ENCODE results near the gene EXOC2. TPM values are rescaled to one million over a fixed set of nuclear protein-coding genes. Genes with fewer than 3 reads are reported as not detected.
A peak's percentile ranks its signal among the peaks of the same experiment; 100 is the strongest.

Gene EXOC2
- total RNA-seq, 1 experiment from 2014 or later: 41.4 TPM

DNA sequence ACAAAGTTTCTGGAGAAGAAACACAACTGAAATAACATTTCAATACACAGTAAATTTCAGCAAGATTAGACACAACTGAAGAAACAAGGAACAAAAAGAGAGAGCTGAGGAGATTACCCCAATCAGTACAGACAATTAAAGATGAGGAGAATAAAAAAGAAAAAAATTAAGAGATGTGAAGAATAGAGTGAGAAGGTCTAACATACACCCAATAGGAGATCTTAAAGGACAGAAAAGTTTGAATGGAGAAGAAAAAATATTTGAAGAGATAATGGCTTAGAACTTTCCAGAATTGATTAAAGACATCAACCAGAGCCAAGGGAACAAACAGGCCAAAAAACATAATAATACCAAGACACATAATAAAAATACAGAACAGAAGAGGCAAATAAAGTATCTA lies 152.4 kb downstream of the EXOC2 start:
- Histone ChIP-seq H3K4me3 (ENCODE audit: insufficient read depth, low read depth, low read length) (no peak overlapping the region), H3K27me3 (ENCODE audit: control insufficient read depth, insufficient read depth, low read length) (no peaks in the 10 kb centered on the region), H3K36me3 (replicated peaks; ENCODE audit: control insufficient read depth, insufficient read depth, low read length) (peaks cover 8% of the 10 kb centered on the region)
- DNase-seq: no peak

DNA sequence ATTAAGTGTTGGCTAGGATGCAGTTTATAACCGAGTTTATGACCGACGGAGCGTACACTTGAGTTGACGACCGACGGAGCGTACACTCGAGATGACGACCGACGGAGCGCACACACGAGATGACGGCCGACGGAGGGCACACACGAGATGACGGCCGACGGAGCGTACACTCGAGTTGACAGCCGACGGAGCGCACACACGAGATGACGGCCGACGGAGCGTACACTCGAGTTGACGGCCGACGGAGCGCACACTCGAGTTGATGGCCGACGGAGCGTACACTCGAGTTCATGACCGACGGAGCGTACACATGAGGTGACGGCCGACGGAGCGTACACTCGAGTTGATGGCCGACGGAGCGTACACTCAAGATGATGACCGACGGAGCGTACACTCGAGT lies 155.8 kb downstream of the EXOC2 start:
- H3K27me3 ChIP-seq (ENCODE audit: control insufficient read depth, insufficient read depth, low read length): no peaks in the 10 kb centered on the region

DNA sequence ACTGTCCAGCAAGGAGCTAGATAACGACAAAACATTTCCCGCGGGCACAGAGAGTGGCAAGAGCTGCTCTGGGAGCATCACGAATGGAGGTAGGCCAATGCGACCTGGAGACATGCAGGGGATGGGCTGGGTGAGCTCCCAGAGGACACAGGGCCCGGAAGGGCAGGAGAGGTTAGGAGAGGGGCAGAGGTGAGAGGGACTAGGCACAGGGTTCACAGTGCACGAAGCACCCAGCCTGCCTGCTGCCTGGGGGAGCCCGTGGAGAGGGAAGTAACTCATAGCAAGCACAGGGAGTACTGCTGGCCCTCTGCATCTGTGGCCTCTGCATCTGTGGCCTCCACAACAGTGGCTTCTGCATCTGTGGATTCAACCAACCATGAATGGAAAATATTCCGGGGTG lies 162.5 kb downstream of the EXOC2 start:
- Histone ChIP-seq H3K27me3 (ENCODE audit: control insufficient read depth, insufficient read depth, low read length) (no peaks in the 10 kb centered on the region), H3K36me3 (replicated peaks; ENCODE audit: control insufficient read depth, insufficient read depth, low read length) (no peaks in the 10 kb centered on the region), H3K4me3 (ENCODE audit: insufficient read depth, low read depth, low read length) (no peak overlapping the region)
- no peak for DNase-seq

More for the DNA sequence above, 155.8 kb downstream of the EXOC2 start:
- Histone ChIP-seq H3K36me3 (replicated peaks; ENCODE audit: control insufficient read depth, insufficient read depth, low read length) (no peaks in the 10 kb centered on the region; the same call in 1 of the 2 replicates), H3K4me3 (ENCODE audit: insufficient read depth, low read depth, low read length) (no peak overlapping the region)
- no peak for DNase-seq

DNA sequence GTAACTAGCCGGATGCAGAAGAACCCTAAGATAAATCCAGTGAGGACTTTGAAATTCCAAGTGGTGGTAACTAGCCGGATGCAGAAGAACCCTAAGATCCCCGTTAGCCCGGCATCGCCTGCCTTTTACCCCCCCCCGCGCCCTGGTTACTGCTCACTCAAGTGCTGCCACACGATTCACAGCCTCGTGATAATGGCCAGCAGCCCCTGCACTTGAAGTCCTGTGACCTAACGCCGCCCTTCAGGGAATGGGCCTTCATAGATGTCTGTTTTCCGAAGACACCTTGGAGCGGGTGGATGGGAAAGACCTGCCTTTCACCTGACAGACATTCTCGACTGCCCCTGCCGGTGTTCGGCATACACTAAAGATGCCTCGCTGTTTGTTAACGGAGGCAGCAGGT lies 163.9 kb downstream of the EXOC2 start:
- H3K36me3 ChIP-seq (replicated peaks; ENCODE audit: control insufficient read depth, insufficient read depth, low read length): no peaks in the 10 kb centered on the region
- DNase-seq: no peak
- H3K27me3 ChIP-seq (ENCODE audit: control insufficient read depth, insufficient read depth, low read length): no peaks in the 10 kb centered on the region
- no peak overlapping the region for H3K4me3 ChIP-seq (ENCODE audit: insufficient read depth, low read depth, low read length)

DNA sequence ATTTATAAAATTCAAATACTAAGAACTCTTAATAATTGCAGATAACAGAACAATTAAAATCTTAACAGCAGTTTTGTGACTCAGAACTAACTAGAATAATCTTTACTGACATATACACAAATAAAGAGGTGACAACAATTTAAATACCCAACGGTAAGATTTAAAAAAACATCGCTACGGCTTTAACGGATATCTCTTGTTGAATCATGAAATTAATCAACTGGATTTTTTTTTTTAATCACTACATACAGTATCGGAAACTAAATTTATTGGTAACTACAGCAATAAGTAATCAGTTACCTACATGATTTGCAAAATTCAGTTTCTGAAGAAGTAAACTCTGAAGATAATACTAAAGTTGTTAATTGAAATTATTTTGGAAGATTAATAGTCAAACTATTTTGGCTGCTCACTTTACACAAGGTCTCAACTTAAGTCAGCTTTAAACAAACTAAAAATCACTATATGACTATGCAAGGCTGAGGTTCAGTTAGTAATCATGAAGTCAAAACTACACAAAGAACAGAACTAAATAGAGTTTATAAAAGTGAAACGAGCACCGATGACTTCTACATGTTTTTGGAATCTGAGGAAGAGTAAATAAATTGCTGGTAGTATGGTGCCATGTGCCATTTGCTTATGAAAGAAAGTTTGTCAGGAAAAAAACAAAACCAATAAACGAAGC lies 164.8 kb downstream of the EXOC2 start:
- no peaks in the 10 kb centered on the region for H3K36me3 ChIP-seq (replicated peaks; ENCODE audit: control insufficient read depth, insufficient read depth, low read length)
- H3K4me3 ChIP-seq (ENCODE audit: insufficient read depth, low read depth, low read length): no peak overlapping the region
- no peak for DNase-seq
- no peaks in the 10 kb centered on the region for H3K27me3 ChIP-seq (ENCODE audit: control insufficient read depth, insufficient read depth, low read length)

DNA sequence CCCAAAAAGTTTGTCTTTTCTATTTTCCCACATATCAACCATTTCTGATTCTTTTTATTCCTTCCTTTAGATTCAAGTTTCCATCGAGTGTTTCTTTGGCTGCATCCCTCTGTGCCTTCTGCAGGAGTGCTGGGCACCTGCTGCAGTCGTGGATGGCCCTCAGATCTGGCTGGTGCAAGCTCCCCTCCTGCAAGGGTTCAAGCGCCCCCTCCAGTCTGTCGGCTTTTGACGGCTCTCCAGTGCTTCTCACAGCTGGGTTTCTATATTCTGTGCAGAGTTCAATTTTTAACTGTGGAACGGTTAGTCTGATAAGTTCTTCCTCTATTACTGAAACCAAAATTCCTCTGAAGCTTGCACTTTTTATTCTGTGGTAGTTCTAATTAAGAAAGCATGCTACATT lies 168.1 kb downstream of the EXOC2 start:
- peak; percentile 34 for DNase-seq
- Histone ChIP-seq H3K36me3 (replicated peaks; ENCODE audit: control insufficient read depth, insufficient read depth, low read length) (peaks cover 1% of the 10 kb centered on the region; the same call in 1 of the 2 replicates), H3K4me3 (ENCODE audit: insufficient read depth, low read depth, low read length) (no peak overlapping the region), H3K27me3 (ENCODE audit: control insufficient read depth, insufficient read depth, low read length) (no peaks in the 10 kb centered on the region)

DNA sequence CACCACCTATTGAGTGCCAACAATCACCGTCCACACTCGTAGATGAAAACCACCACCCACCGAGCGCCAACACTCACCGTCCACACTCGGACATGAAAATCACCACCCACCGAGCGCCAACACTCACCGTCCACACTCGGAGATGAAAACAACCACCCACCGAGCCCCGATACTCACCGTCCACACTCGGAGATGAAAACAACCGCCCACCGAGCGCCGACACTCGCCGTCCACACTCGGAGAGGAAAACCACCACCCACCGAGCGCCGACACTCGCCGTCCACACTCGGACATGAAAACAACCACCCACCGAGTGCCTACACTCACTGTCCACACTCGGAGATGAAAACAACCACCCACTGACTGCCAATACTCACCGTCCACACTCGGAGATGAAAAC lies 172.1 kb downstream of the EXOC2 start:
- H3K36me3 ChIP-seq (replicated peaks; ENCODE audit: control insufficient read depth, insufficient read depth, low read length): peaks cover 1% of the 10 kb centered on the region; the same call in 1 of the 2 replicates
- DNase-seq: no peak
- no peaks in the 10 kb centered on the region for H3K27me3 ChIP-seq (ENCODE audit: control insufficient read depth, insufficient read depth, low read length)
- no peak overlapping the region for H3K4me3 ChIP-seq (ENCODE audit: insufficient read depth, low read depth, low read length)

DNA sequence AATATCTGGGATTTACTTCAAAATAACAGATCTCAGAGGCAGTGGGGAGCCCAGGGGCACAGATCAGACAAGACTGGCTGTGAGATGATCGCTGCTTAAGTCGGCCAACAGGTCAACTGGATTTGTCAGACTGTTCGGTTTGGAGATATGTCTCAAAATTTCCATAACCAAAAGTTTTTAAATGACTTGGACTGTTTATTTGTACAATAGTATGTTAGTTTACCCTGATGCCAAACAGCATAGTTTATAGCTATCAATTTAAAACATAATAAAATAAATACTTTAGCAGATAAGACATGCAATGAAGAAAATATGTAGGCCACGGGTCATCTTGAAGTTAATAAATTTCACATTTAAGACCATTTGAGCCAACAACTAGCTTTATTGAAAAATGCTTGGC lies 174.7 kb downstream of the EXOC2 start:
- DNase-seq: no peak

DNA sequence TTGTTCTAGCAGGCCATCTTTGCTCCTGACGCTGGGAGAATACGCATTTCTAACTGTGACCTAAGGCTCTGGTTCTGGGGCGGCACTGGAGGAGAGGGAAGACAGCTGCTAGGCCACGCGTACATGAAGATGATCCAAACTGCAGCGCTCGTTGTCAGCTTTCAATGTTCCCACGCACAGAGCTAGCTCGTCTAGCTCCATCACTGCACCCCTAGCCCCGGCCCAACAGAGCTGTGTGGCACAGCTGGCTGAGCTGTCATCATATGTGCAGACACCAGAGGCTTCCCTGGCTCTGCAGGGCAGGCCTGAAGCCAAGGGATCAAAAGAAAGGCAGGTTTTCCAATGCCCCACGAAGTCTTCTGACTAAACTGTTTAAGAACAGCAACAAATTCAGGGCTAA lies 176.7 kb downstream of the EXOC2 start:
- no peak for DNase-seq
- Histone ChIP-seq H3K27me3 (ENCODE audit: control insufficient read depth, insufficient read depth, low read length) (no peaks in the 10 kb centered on the region), H3K4me3 (ENCODE audit: insufficient read depth, low read depth, low read length) (no peak overlapping the region), H3K36me3 (replicated peaks; ENCODE audit: control insufficient read depth, insufficient read depth, low read length) (no peaks in the 10 kb centered on the region; the same call in none of the 2 replicates)

More for the DNA sequence above, 174.7 kb downstream of the EXOC2 start:
- Histone ChIP-seq H3K36me3 (replicated peaks; ENCODE audit: control insufficient read depth, insufficient read depth, low read length) (peaks cover 1% of the 10 kb centered on the region; the same call in 1 of the 2 replicates), H3K4me3 (ENCODE audit: insufficient read depth, low read depth, low read length) (no peak overlapping the region), H3K27me3 (ENCODE audit: control insufficient read depth, insufficient read depth, low read length) (no peaks in the 10 kb centered on the region)

DNA sequence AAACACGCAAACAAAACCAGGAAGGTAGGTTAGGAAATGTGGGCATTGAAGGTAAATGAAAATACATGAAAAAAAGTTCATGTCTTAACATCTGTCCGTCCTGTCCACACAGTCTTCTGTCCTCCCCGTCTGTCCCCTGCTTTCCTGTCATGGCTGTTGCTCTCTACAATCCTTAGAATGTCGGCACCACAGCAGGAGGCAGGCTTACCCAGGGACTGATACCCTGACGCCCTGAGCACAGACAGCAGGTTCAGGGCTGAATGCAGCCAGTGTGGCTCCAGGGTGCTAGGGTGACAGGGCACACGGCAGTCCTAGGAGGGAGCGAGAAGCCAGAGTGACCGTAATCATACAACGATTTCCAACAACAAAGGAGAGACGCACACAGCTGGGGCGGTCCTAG lies 177.7 kb downstream of the EXOC2 start:
- DNase-seq: peak; percentile 41
- no peak overlapping the region for H3K4me3 ChIP-seq (ENCODE audit: insufficient read depth, low read depth, low read length)
- no peaks in the 10 kb centered on the region; the same call in none of the 2 replicates for H3K36me3 ChIP-seq (replicated peaks; ENCODE audit: control insufficient read depth, insufficient read depth, low read length)
- H3K27me3 ChIP-seq (ENCODE audit: control insufficient read depth, insufficient read depth, low read length): no peaks in the 10 kb centered on the region

DNA sequence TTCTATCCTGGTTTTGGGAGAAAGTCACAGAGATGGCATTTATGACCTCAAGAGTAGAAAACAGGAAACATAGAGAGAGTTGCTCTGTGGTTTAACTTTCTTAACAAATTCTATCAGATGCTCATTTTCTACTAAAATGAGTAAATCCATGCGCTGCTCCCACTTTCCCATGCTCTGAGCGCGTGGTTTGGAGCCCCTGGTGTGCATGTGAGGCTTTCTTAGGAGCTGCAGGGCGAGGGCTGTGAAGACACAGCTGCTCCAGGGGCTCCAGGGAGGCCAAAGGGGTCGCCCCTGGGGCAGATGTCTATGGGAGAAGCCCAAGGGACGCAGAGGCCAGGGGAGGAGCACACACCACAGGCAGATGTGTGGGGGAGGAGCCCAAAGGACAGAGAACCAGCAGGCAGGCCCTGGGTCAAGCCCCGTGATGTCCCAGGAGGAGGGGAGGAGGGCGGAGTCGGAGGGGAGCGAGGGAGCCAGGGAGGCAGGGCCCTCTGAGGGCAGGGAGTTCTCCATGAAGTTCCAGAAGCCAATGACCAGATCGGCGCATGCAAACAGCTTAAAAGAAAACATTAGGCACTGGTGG lies 178.5 kb downstream of the EXOC2 start:
- Histone ChIP-seq H3K27me3 (ENCODE audit: control insufficient read depth, insufficient read depth, low read length) (no peaks in the 10 kb centered on the region), H3K4me3 (ENCODE audit: insufficient read depth, low read depth, low read length) (no peak overlapping the region), H3K36me3 (replicated peaks; ENCODE audit: control insufficient read depth, insufficient read depth, low read length) (no peaks in the 10 kb centered on the region; the same call in none of the 2 replicates)
- peak; percentile 66 for DNase-seq

DNA sequence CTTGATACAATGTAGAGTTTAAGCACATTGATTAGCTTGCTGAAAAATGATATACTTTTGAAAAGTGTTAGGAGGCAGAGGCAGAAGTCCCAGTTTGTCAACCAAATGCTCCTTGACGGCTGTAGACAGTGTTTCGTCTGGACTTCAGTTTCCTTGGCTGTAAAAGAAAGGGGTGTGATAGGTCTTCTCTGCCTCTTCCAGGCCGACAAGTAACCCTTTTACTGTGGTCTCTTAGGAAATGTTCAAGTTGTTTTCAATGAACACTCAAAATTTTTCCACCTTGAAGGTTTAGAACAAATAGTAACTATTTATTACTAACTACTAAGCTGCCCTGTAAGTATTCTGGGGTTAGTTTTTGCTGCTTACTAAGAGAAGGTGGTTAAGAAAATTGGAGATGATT lies 179.0 kb downstream of the EXOC2 start:
- H3K4me3 ChIP-seq (ENCODE audit: insufficient read depth, low read depth, low read length): no peak overlapping the region
- no peaks in the 10 kb centered on the region for H3K27me3 ChIP-seq (ENCODE audit: control insufficient read depth, insufficient read depth, low read length)
- no peak for DNase-seq
- H3K36me3 ChIP-seq (replicated peaks; ENCODE audit: control insufficient read depth, insufficient read depth, low read length): no peaks in the 10 kb centered on the region; the same call in none of the 2 replicates

DNA sequence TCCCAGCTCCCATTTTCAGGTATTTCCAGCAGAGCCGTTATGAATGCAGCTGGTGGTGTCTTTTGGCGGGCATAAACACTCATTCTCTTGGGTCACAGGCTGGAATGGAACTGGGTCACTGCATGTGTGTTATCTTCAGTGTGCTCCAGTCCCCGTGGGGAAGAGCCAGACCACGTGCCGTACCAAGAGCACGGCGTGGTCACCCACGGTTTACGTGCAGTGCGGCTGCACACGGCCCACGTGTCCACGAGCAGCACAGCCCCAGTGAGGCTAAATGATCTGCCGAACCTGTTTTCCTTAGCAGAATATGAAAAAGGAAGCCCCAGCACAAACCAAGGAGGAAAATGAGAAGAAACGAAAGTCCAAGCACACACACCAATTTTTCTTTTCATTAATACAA lies 179.9 kb downstream of the EXOC2 start:
- Histone ChIP-seq H3K36me3 (replicated peaks; ENCODE audit: control insufficient read depth, insufficient read depth, low read length) (no peaks in the 10 kb centered on the region; the same call in none of the 2 replicates), H3K27me3 (ENCODE audit: control insufficient read depth, insufficient read depth, low read length) (no peaks in the 10 kb centered on the region), H3K4me3 (ENCODE audit: insufficient read depth, low read depth, low read length) (no peak overlapping the region)
- no peak for DNase-seq

DNA sequence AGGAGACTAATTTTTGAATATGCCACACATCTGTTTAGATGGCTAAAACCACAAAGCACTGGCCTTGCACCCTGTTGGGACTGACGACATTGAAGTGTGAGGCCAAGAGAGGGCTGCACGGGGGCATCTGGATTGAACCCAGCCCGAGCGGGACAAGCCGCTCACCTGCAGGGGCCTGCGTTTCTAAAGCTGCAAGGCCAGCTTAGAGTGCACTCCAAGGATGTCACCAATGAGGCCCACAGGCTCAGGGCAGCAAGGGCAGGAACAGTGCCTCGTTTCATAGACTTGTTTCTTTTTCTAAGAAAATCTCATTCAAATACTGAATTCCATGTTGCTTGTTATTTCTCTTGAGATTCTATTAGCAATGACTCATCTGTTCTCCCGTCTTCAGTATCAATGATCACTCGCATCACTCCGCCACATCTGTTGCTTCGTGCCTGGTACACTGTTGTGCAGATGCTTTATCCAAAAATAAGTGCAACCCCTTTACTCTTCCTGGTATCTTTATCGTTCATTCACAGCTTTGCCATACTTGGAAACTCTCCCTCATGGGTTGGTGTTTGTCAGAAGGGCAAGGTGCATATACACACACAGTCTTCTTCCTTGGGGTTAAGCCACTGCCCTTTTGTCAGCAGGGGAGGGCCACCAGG lies 181.3 kb downstream of the EXOC2 start:
- Histone ChIP-seq H3K4me3 (ENCODE audit: insufficient read depth, low read depth, low read length) (no peak overlapping the region), H3K36me3 (replicated peaks; ENCODE audit: control insufficient read depth, insufficient read depth, low read length) (no peaks in the 10 kb centered on the region; the same call in none of the 2 replicates), H3K27me3 (ENCODE audit: control insufficient read depth, insufficient read depth, low read length) (no peaks in the 10 kb centered on the region)
- no peak for DNase-seq

DNA sequence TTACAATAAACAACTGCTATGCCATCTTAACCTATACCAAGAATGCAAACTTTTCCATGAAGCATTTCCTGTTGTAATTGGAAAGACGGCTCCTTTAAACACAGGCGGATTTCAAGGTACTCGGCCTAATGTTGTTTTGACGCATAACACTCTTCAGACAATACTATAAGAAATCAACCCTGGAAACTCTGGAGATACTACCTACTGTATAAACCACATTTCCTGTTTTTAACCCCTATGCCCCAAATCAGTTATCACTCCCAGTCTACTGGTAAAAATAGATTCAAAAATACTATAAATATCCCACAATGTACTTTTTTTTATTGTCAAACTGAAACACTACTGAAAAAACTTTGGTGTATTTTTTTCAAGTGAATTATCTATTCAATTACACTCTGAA lies 183.3 kb downstream of the EXOC2 start:
- Histone ChIP-seq H3K27me3 (ENCODE audit: control insufficient read depth, insufficient read depth, low read length) (no peaks in the 10 kb centered on the region), H3K36me3 (replicated peaks; ENCODE audit: control insufficient read depth, insufficient read depth, low read length) (no peaks in the 10 kb centered on the region; the same call in none of the 2 replicates), H3K4me3 (ENCODE audit: insufficient read depth, low read depth, low read length) (no peak overlapping the region)
- DNase-seq: no peak

Measured in H7 (cell line).